Sciatic nerve (tissue), 2 donors: ENCODE measurements around the gene LGR4. TPM values are rescaled to one million over a fixed set of nuclear protein-coding genes. Genes with fewer than 3 reads are reported as not detected.

Experiments
- ATAC-seq: fragments of 200-7000 bp; cut with Tn5 transposase; one replicate; pipeline ENCODE4 v1.9.1; 2020; ENCODE audit warnings: mild to moderate bottlenecking, moderate library complexity
- DNase-seq: peaks from one replicate; pipeline ENCODE4 v3.0.0-alpha.2; 2020; ENCODE audit warnings: low spot score
- intact Hi-C: fragments of 100-400 bp; cut with DNase I; formaldehyde crosslinking; loops from one replicate; pipeline ENCODE4 v1.14.2; 2022
- total RNA-seq: library from RNA; stranded (reverse); fragmentation: NEBNext Ultra II Directional; extraction: Animal tissue kit (Norgen Biotek cat#: 25700); gene quantifications from one replicate; pipeline ENCODE4 v1.2.1, GENCODE V29; 2021
- donor health status: DM: no; HTN: no; CAD: no.
- donor health status: DM: no; HTN: no; CAD: no.

The LGR4 gene
- total RNA-seq, 1 donor from 2014 or later: 16.8 TPM

GRCh38 chr11:27392278-27393114 lies 80.1 kb downstream of the LGR4 start:
- no peak for DNase-seq
- no peak for ATAC-seq
- intact Hi-C loops: no loop called here

GRCh38 chr11:27391331-27392015 lies 81.1 kb downstream of the LGR4 start:
- ATAC-seq (no peak), DNase-seq (no peak)
- intact Hi-C loops: no loop called here

- intact Hi-C loops: no loop called here
- DNase-seq: no peak
- ATAC-seq: no peak
Observed at GRCh38 chr11:27390318-27391295, 82.0 kb downstream of the LGR4 start.

- ATAC-seq (no peak), DNase-seq (no peak)
- intact Hi-C loops: no loop called here
Observed at GRCh38 chr11:27388869-27389268, 83.7 kb downstream of the LGR4 start.

- intact Hi-C loops: no loop called here
- DNase-seq (no peak), ATAC-seq (no peak)
Observed at GRCh38 chr11:27388001-27388400, 84.6 kb downstream of the LGR4 start.

- DNase-seq (no peak), ATAC-seq (no peak)
- intact Hi-C loops: no loop called here
Observed at GRCh38 chr11:27387362-27387761, 85.2 kb downstream of the LGR4 start.

GRCh38 chr11:27386181-27386845 lies 86.3 kb downstream of the LGR4 start:
- ATAC-seq (no peak), DNase-seq (no peak)
- intact Hi-C loops: no loop called here

- no peak for ATAC-seq
- intact Hi-C loops: no loop called here
Observed at GRCh38 chr11:27385245-27385644, 87.3 kb downstream of the LGR4 start.

GRCh38 chr11:27384227-27384626 lies 88.4 kb downstream of the LGR4 start:
- ATAC-seq: no peak
- intact Hi-C loops: no loop called here
- DNase-seq: no peak

More at GRCh38 chr11:27385245-27385644, 87.3 kb downstream of the LGR4 start:
- no peak for DNase-seq

GRCh38 chr11:27383645-27384044 lies 88.9 kb downstream of the LGR4 start:
- no peak for DNase-seq
- ATAC-seq: no peak
- intact Hi-C loops: no loop called here

GRCh38 chr11:27381238-27381666 lies 91.3 kb downstream of the LGR4 start:
- intact Hi-C loops: no loop called here
- DNase-seq (no peak), ATAC-seq (no peak)

- intact Hi-C loops: no loop called here
- DNase-seq (no peak), ATAC-seq (no peak)
Observed at GRCh38 chr11:27380771-27381170, 91.8 kb downstream of the LGR4 start.

GRCh38 chr11:27379449-27379848 lies 93.1 kb downstream of the LGR4 start:
- intact Hi-C loops: no loop called here
- ATAC-seq (no peak), DNase-seq (no peak)

- ATAC-seq: no peak
- no peak for DNase-seq
- intact Hi-C loops: no loop called here
Observed at GRCh38 chr11:27375370-27375769, 97.2 kb downstream of the LGR4 start.

- no peak for DNase-seq
- intact Hi-C loops: no loop called here
- ATAC-seq: no peak
Observed at GRCh38 chr11:27373856-27374602, 98.6 kb downstream of the LGR4 start.

- intact Hi-C loops: no loop called here
- no peak for ATAC-seq
- DNase-seq: no peak
Observed at GRCh38 chr11:27373392-27373791, 99.2 kb downstream of the LGR4 start.

GRCh38 chr11:27372164-27372563 lies 100.4 kb downstream of the LGR4 start:
- no peak for ATAC-seq
- intact Hi-C loops: no loop called here
- DNase-seq: no peak

- no peak for ATAC-seq
- intact Hi-C loops: no loop called here
Observed at GRCh38 chr11:27371489-27371888, 101.1 kb downstream of the LGR4 start.

More at GRCh38 chr11:27371489-27371888, 101.1 kb downstream of the LGR4 start:
- DNase-seq: no peak
